CD4-positive, alpha-beta memory T cell (primary cell): ENCODE measurements around the gene MZT2A. TPM values are rescaled to one million over a fixed set of nuclear protein-coding genes. Genes with fewer than 3 reads are reported as not detected.
"Not testable (repeated sequence)": the region's sequence is repeated elsewhere in the genome, so short reads cannot be mapped to it uniquely, and the experiment has no call there.

Experiments used
- CTCF ChIA-PET: fragments of 350-600 bp; sonication (Branson Sonifier 250); formaldehyde crosslinking; loops from one replicate; lab custom pipeline; 2021; ENCODE audit warnings: inconsistent platforms; ENCODE audit not compliant: partially characterized antibody; lab: Charles Lee
- POLR2A ChIA-PET: fragments of 350-600 bp; sonication (Branson Sonifier 250); formaldehyde crosslinking; loops from one replicate; lab custom pipeline; 2021; ENCODE audit not compliant: partially characterized antibody; lab: Charles Lee
- DNase-seq, 5 donors: peaks; one replicate each; pipeline versions ENCODE4 v3.0.0 to v3.0.0-alpha.2; 2020 to 2022; ENCODE audit warnings: mixed read lengths in 1 of 5
- H3K27ac ChIP-seq: one replicate; pipeline ENCODE4 v1.7.0; 2013; ENCODE audit warnings: low read depth, low read length
- H3K27me3 ChIP-seq: 2 replicates; pipeline ENCODE4 v1.7.0; 2013; ENCODE audit warnings: mild to moderate bottlenecking, low read length, moderate library complexity; ENCODE audit not compliant: insufficient read depth
- H3K36me3 ChIP-seq: 2 replicates; pipeline ENCODE4 v1.7.0; 2013; ENCODE audit warnings: mild to moderate bottlenecking, low read length, moderate library complexity; ENCODE audit not compliant: insufficient read depth
- H3K4me1 ChIP-seq: 2 replicates; pipeline ENCODE4 v1.7.0; 2013; ENCODE audit warnings: mild to moderate bottlenecking, low read length, moderate library complexity; ENCODE audit not compliant: insufficient read depth
- H3K4me3 ChIP-seq, 2 donors: one replicate each; pipeline ENCODE4 v1.7.0; 2013; ENCODE audit warnings: low read length in 2 of 2, mild to moderate bottlenecking in 1 of 2
- H3K9me3 ChIP-seq, 2 donors: one replicate each; pipeline ENCODE4 v1.7.0; 2013; ENCODE audit warnings: low read length in 2 of 2, control low read depth in 1 of 2; ENCODE audit not compliant: control insufficient read depth in 1 of 2
- H3K27ac Mint-ChIP-seq, 7 donors: one replicate each; pipeline ENCODE4 v1.8.0; 2020 to 2021; ENCODE audit warnings: mixed read lengths in 7 of 7, mild to moderate bottlenecking in 6 of 7, inconsistent platforms in 3 of 7, moderate library complexity in 3 of 7
- H3K27me3 Mint-ChIP-seq, 2 donors: one replicate each; pipeline ENCODE4 v1.8.0; 2020 to 2021; ENCODE audit warnings: mixed read lengths in 2 of 2
- H3K36me3 Mint-ChIP-seq, 2 donors: one replicate each; pipeline ENCODE4 v1.8.0; 2020 to 2021; ENCODE audit warnings: mixed read lengths in 2 of 2, inconsistent platforms in 1 of 2, mild to moderate bottlenecking in 1 of 2
- H3K4me1 Mint-ChIP-seq, 4 donors: one replicate each; pipeline ENCODE4 v1.8.0; 2020 to 2021; ENCODE audit warnings: mixed read lengths in 4 of 4, mild to moderate bottlenecking in 1 of 4
- H3K4me3 Mint-ChIP-seq, 8 donors: one replicate each; pipeline ENCODE4 v1.8.0; 2020 to 2021; ENCODE audit warnings: mixed read lengths in 8 of 8, mild to moderate bottlenecking in 7 of 8, moderate library complexity in 6 of 8, inconsistent platforms in 3 of 8
- H3K9me3 Mint-ChIP-seq, 8 donors: one replicate each; pipeline ENCODE4 v1.8.0; 2020 to 2021; ENCODE audit warnings: mixed read lengths in 8 of 8, mild to moderate bottlenecking in 5 of 8, inconsistent platforms in 3 of 8, moderate library complexity in 1 of 8
- intact Hi-C: fragments of 100-400 bp; cut with micrococcal nuclease; formaldehyde crosslinking; loops from one replicate; pipeline ENCODE4 v1.15.1; 2023
- polyA plus RNA-seq, 2 donors: library from polyadenylated mRNA; unstranded; fragments of 300-500 nt; fragmentation: Illumina TruSeq; gene quantifications; one replicate each; pipeline ENCODE4 v1.2.3, GENCODE V29; 2021
- total RNA-seq, 2 experiments: library from RNA; stranded (reverse); gene quantifications; one replicate each; pipeline ENCODE4 v1.2.3, GENCODE V29; 2021

The MZT2A gene
- total and polyA plus RNA-seq, 4 experiments from 2014 or later: 97.6 to 126 (median 112) TPM

DNA sequence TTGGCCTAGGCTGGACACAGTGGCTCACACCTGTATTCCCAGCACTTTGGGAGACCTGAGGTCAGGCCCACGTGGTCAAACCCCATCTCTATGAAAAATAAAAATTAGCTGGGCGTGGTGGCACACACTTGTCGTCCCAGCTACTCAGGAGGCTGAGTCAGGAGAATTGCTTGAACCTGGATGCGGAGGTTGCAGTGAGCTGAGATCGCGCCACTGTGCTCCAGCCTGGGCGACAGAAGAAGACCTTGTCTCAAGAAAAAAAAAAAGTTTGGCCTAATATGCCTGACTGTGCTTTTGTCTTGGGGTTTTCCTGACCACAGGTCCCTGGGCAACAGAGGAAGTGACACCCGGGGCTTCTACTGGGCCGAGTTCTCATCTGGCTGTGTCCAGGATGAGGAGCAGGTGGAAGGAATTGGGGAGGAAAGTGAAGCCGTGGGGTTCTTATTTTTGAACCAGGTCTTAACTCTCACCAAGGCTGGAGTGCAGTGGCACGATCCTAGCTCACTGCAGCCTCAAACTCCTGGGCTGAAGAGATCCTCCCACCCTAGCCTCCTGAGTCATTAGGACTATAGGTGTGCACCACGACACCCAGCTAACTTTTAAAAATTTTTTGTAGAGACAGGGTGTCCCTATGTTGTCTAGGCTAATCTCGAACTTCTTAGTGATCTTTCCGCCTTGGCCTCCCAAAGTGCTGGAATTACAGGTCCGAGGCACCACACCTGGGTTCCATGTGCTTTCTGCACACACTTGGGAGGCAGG, 22.4 kb upstream of the MZT2A start:
- H3K4me1 Mint-ChIP-seq, POLR2A ChIA-PET, H3K9me3 ChIP-seq, H3K4me1 ChIP-seq, H3K9me3 Mint-ChIP-seq, H3K27me3 Mint-ChIP-seq, DNase-seq, CTCF ChIA-PET, intact Hi-C loops, H3K4me3 ChIP-seq, H3K36me3 ChIP-seq, H3K27ac ChIP-seq, H3K27me3 ChIP-seq, H3K4me3 Mint-ChIP-seq: not testable (repeated sequence)
- H3K27ac Mint-ChIP-seq: peak overlapping the region in 3 of 7 donors; percentile 30 to 53 (median 52)
- H3K36me3 Mint-ChIP-seq: peaks cover 10 to 43% of the 10 kb centered on the region in 2 donors

DNA sequence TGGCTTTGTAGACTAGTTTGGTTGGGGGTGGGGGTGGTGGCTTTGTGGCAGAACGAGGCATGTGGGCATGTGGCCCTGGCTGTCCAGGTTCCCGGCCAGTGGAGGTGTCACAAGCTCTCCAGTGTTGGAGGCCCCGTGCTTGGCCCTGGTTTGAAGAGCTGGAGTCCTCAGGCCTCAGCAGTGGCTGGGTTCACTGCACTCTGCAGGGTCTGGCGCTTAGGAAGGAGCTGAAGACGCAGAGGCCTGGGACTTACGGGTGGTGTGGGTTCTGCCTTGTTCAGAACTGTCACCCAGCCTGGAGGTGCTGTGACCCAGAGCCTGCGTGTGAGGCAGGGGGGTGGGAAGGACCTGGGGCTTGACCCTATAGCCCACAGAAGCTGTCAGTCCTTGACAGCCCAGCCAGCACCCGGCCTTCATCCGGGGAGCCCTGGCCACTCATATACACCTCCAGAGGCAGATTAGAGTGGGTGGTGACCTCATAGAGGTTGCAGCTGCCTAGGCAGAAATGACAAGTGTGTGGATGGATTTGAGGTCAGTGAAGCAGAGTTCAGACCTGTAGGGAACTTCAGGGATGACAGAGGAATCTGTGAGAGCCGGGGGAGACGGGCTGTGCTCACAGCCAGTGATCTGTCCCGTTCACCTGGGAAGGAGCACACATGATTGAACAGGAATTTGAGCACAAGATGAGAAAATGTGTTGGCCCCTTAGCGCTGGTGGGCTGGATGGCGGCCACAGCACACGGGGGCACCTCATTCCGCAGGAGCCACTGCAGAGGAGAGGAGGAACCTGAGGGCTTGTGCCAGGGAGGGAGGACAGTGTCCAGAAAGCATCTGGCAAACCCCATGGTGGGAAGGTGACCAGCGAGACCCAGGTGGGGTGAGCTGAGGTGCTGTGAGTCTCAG, 20.0 kb upstream of the MZT2A start:
- Mint-ChIP-seq H3K4me3 (peak overlapping the region in 1 of 8 donors; percentile 53), H3K36me3 (peaks cover 15 to 47% of the 10 kb centered on the region in 2 donors), H3K27ac (peak overlapping the region in 2 of 7 donors; percentile 13 to 25)
- H3K4me1 Mint-ChIP-seq, CTCF ChIA-PET, H3K27me3 Mint-ChIP-seq, H3K27ac ChIP-seq, H3K9me3 Mint-ChIP-seq, intact Hi-C loops, H3K4me1 ChIP-seq, DNase-seq, H3K4me3 ChIP-seq, POLR2A ChIA-PET, H3K9me3 ChIP-seq, H3K27me3 ChIP-seq: not testable (repeated sequence)
- peaks cover 15% of the 10 kb centered on the region for H3K36me3 ChIP-seq

DNA sequence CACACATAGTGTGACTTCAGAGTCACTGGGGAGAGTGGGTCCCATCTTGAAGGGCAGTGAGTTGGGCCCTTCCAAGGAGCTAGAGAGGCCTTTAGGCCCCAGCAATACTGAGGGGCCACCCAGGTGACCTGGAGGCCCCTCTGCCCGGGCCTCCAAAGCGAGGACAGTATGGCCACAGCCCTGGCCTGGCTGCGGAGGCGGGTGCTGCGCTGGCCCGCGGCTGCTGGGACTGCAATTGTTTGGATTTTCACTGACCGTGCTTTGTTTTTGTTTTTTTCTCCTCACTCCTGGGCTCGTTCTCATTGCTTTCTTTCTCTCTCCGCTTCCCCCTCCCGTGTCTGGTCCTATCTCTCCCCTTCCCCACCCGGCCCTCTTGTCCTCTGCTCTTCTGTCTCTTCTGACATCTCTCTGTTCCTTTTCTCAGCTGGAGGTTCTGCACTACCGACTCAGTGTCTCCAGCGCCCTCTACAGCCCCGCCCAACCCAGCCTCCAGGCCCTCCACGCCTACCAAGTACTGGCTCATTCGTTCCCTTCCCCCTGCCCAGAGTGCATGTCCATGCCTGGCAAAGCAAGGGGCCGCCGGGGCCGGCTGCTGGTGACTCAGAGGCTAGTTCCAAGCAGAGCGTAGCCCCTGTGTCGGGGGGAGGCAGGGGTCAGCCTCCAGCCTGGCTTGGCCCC, 19.2 kb upstream of the MZT2A start:
- H3K36me3 ChIP-seq: peaks cover 18% of the 10 kb centered on the region
- DNase-seq, H3K4me3 ChIP-seq, intact Hi-C loops, H3K9me3 Mint-ChIP-seq, POLR2A ChIA-PET, H3K4me3 Mint-ChIP-seq, H3K27me3 Mint-ChIP-seq, H3K4me1 Mint-ChIP-seq, CTCF ChIA-PET, H3K27me3 ChIP-seq, H3K9me3 ChIP-seq, H3K27ac ChIP-seq, H3K4me1 ChIP-seq: not testable (repeated sequence)
- Mint-ChIP-seq H3K36me3 (peaks cover 19 to 52% of the 10 kb centered on the region in 2 donors), H3K27ac (peak overlapping the region in 2 of 7 donors; percentile 15 to 35)

DNA sequence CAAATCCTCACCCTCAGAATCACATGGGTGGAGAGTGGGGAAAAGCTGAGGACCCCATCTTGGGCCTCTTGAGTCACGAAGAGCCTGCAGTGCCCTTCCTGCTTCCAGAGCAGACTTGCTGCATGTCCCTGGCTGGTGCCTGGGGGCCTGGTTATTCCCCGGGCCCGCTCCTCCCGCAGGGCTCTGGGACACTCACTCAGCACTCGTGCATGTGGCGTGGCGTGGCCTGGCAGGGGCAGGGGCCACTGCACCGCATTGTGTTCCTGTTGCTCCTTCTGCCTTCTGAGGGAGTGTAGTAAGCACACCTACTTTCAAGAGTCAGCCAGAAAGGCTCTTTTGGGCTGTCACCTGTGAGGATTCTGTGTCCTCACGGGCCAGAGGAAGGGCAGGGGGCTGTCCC, 17.4 kb upstream of the MZT2A start:
- no peaks in the 10 kb centered on the region for H3K4me1 ChIP-seq
- CTCF ChIA-PET: no interaction called here
- DNase-seq: no peak
- no peaks in the 10 kb centered on the region for H3K27me3 ChIP-seq
- H3K27ac Mint-ChIP-seq: no peak overlapping the region
- H3K36me3 ChIP-seq: peaks cover 32% of the 10 kb centered on the region
- no peak overlapping the region for H3K4me3 ChIP-seq
- H3K9me3 ChIP-seq: no peaks in the 10 kb centered on the region
- H3K9me3 Mint-ChIP-seq: no peaks in the 10 kb centered on the region
- H3K4me1 Mint-ChIP-seq: no peaks in the 10 kb centered on the region
- H3K27ac ChIP-seq: no peak overlapping the region
- POLR2A ChIA-PET: no interaction called here
- intact Hi-C loops: no loop called here
- no peaks in the 10 kb centered on the region for H3K27me3 Mint-ChIP-seq
- H3K4me3 Mint-ChIP-seq: no peak overlapping the region
- peaks cover 29 to 53% of the 10 kb centered on the region in 2 donors for H3K36me3 Mint-ChIP-seq

DNA sequence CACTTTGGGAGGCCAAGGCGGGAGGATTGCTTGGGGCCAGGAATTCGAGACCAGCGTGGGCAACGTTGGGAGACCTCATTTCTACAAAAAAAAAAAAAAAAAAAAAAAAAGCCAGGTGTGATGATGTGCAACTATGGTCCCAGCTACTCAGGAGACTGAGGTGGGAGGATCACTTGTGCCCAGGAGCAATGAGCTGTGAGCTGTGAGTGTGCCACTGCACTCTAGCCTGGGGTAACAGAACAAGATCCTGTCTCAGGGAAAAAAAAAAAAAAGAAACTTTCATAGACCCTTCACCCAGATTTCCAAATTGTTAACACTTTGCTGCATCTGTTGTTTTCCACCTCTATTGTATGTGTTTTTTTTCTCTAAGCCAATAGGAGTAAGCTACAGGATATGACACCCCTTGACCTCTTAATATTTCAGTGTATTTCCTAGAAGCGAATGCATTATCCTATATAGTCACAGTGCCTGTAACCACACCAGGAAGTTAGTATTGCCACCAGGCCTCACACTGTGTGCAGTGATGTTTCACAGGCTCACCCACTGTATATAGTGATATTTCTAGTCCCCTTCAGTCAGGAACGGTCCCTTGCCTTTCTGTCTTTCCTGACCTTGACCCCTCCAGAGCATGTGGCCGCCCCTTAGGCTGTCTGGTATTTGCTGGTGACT, 12.0 kb upstream of the MZT2A start:
- H3K4me1 ChIP-seq, POLR2A ChIA-PET, DNase-seq, intact Hi-C loops, H3K4me1 Mint-ChIP-seq, H3K4me3 Mint-ChIP-seq, H3K4me3 ChIP-seq, H3K27me3 Mint-ChIP-seq, H3K27me3 ChIP-seq, H3K27ac ChIP-seq, H3K9me3 ChIP-seq, H3K9me3 Mint-ChIP-seq: not testable (repeated sequence)
- Mint-ChIP-seq H3K36me3 (peaks cover 41 to 65% of the 10 kb centered on the region in 2 donors), H3K27ac (peak overlapping the region in 1 of 7 donors; percentile 36)
- CTCF ChIA-PET: interaction anchor here (0.7 kb wide), 1 partner anchor 630 kb away, joined by 3 read pairs; no protein-coding TSS in a partner anchor
- H3K36me3 ChIP-seq: peaks cover 55% of the 10 kb centered on the region

DNA sequence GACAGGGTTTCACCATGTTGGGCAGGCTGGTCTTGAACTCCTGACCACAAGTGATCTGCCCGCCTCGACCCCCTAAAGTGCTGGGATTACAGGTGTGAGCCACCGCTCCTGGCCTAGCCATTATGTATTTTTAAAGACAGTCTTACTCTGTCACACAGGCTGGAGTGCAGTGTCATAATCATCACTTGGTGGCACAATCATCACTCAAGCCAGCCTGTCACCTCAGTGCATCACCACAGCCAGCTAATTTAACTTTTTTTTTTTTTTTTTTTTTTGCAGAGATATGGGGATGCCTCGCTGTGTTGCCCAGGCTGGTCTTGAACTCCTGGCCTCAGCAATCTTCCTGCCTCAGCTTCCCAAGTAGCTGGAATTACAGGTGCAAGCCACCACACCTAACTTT, 11.4 kb upstream of the MZT2A start:
- H3K4me1 Mint-ChIP-seq, H3K27ac ChIP-seq, H3K4me3 Mint-ChIP-seq, H3K4me1 ChIP-seq, POLR2A ChIA-PET, H3K9me3 ChIP-seq, H3K27me3 ChIP-seq, H3K4me3 ChIP-seq, DNase-seq, H3K27me3 Mint-ChIP-seq, intact Hi-C loops, H3K9me3 Mint-ChIP-seq: not testable (repeated sequence)
- Mint-ChIP-seq H3K27ac (peak overlapping the region in 1 of 7 donors; percentile 51), H3K36me3 (peaks cover 41 to 67% of the 10 kb centered on the region in 2 donors)
- H3K36me3 ChIP-seq: peaks cover 49% of the 10 kb centered on the region
- CTCF ChIA-PET: interaction anchor here (1.4 kb wide), 1 partner anchor 11 kb away, joined by 4 read pairs; the partner anchor contains the start of gene MZT2A
